HG02678 (cell line): ENCODE results near the gene STK24.
"Not testable (repeated sequence)": the region's sequence is repeated elsewhere in the genome, so short reads cannot be mapped to it uniquely, and the experiment has no call there.

Source experiments
- ATAC-seq: cut with Tn5 transposase; IDR thresholded peaks from one replicate; pipeline ENCODE4 v1.9.1; 2021; ENCODE audit warnings: mild to moderate bottlenecking, moderate library complexity; ENCODE audit not compliant: unreplicated experiment

STK24 gene

DNA sequence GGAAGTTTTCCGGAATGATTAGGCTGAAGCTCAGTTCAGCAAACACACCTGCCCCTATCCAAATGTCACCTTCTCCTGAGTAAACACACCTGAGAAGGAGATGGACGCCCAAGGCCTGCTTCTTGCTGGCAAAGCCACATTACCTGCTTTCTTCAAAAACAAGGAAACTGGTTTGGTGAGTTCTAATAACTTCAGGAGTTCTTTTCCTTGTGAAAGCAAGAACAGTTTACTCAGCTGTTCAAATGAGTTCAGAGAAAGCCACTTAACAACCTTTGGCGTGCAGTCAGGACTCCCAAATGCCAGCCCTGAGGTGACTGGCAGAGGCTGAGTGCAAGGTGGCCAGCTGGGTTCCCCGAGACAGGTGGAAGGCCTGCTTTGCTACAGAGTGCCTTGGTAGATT, 160.5 kb downstream of the STK24 start:
- ATAC-seq, result no peak

DNA sequence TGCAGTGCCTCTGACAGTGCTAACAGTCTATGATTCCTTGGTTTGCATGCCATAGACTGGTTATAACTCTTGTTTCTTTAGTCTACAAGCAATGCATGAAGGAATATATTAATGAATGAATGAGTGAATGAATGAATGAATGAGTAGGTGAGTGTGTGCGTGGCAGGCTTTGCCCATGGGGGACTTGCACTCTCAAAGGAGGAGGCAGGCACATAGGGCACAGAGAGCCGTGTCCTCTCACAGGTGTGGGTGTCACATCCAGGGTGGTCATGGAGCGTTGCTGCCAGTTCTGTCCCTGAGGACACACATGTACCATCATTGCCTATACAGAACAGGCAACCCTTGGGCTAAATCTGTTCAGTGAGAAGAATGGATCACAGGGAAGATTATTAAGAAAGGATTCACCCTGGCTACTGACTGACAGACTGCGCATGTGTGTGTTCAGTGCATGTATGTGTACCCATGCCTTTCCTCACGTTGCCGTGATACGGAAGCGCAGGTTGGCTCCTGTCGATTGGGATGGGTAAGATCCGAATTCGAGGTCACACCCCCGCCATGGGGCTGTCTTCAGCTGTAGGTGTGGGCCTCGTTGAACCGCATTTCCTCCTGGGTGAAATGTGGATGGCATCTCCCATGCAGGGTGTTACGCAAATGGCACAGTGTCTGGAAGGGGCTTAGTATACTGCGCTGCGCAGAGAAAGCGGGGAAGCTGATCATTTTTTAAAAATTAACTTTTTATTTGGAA, 161.4 kb downstream of the STK24 start:
- no peak for ATAC-seq

- no peak for ATAC-seq
These were observed 163.1 kb downstream of the STK24 start for GRCh38 chr13:98413796-98414195.

- not testable (repeated sequence) for ATAC-seq
These were observed 163.6 kb downstream of the STK24 start for GRCh38 chr13:98413278-98413677.

DNA sequence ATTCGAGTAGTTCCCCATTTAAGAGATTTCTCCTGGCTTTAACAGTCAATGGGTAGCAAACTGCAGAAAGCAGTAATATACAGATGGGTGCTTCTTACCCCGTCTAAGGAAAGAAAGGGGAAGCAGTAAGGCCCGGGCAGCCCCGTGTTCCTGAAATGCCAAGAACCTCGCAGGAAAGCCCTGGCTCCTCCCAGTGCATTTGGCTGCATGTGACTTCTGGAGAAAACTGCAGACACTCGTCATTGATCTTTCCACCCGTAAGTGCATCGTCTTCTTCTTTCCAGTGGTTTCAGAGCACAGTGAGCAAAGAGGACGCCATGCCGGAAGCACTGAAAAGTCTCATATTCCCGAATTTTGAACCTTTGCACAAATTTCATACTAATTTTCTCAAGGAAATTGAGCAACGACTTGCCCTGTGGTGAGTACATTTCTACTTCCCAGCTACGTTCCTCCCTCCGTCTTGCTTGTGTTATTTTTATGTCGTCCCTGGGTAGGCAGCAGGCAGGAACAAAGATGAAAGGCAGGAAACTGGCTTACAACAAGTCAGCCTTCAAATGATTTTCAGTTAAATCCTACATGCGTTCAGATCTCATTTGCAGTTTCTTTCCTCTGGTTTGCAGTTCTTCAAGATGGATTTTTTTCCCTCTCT, 165.2 kb downstream of the STK24 start:
- ATAC-seq, result no peak

DNA sequence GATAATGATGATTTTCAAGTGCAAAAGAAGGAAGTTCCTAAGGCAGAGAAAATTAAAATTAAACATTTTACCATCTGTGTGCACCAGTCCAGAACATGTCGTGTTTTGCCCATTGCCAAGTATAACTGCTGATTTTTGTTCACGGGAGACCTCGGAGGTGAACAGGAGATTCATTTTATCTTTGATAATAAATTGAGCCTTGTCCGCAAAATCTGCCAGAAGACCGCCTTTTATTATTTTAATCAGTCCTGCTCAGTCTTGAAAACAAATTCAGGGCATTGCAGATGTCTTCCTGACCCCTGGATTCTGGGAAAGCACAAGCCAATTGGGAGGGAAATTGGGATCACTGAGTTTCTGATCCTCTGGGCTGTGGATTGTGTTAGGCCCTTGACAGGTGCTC, 165.9 kb downstream of the STK24 start:
- ATAC-seq, result no peak

- ATAC-seq, result no peak
These were observed 166.3 kb downstream of the STK24 start for GRCh38 chr13:98410612-98411011.

DNA sequence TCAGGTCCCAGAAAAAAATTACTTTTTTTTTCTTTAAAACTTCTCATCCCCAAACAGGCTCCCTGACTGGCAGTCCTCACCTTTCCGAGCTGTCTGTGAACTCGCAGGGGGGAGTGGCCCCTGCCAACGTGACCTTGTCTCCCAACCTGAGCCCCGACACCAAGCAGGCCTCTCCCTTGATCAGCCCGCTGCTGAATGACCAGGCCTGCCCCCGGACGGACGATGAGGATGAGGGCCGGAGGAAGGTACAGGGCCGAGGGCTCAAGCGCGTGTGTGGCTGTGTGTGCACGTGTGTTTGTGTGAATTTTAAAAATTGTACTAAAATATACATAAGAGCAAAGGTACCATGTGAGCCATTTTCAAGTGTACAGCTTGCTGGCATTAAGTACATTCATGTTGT, 167.6 kb downstream of the STK24 start:
- no peak for ATAC-seq

GRCh38 chr13:98407575-98407974, 169.3 kb downstream of the STK24 start:
- ATAC-seq, result no peak

- ATAC-seq, result no peak
These were observed 169.9 kb downstream of the STK24 start for GRCh38 chr13:98406971-98407370.

- ATAC-seq, result no peak
These were observed 170.5 kb downstream of the STK24 start for GRCh38 chr13:98406427-98406826.

DNA sequence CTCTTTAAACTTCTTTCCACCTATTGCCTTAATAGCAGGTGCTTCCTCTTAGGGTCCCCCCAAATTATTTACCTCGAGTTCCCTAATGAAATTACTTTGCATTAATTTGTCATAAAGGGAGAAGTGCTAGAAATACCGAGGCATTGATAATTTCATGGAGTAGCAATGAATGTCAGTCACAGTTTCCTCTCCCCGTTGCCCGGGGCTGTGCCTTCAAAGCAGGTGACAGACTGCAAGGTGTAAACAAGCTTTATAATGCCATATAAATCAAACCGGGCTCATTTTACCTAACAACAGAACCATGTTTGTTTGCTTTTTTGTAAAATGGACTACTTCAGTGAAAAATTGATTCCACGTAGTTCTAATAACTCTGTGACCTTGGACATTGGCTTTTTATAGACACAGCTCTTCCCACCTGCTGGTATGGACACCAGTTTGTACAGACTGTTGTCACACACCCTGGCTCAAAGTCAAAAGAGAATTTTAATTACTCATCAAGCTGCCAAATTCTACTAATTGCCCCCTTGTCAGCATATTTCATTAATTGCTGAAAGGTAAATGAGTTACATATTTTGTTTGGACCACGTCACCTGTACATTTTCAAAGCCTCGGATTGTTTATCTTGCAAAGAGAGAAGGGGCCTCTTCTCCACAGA, 171.1 kb downstream of the STK24 start:
- ATAC-seq, result no peak

DNA sequence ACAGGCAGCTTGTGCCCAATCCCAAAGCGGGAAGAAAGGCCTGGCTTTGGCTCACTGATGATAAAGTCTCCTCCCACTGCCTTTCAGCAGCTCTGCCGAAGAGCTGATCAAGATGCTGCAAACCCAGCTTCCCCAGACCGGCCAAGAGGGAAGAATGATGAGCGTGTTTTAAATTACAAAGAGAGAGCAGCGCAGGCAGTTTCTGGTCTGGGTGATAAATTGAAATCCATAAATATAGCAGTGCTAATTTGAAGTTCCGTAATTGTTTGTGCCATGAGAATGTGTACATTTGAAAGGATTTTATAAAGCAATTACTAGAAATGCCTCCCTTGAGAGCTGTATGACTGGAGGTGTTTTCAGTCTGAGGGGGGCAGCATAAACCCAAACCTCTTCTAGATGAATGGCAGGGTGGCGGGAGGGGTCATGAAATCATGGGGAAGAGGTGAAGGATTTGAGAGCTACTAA, 171.8 kb downstream of the STK24 start:
- no peak for ATAC-seq

DNA sequence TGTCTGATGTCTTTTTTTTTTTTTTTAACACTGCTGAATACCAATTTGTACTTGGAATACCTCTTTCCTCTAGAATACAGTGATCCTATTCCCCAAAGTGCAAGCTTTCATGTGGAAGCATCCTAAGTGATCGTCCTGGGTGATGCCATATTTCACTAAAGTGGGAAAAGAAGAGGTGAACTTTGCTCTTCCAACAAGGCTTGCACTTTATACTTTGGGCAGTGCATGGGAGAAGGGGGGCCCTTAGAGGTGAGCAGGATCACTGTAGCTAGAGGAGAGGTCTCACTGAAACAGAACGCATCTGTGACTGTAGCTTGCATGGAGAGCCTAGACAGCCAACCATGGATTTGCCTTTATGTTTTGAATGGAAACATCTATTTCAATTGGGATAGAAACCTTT, 173.8 kb downstream of the STK24 start:
- ATAC-seq, result no peak

GRCh38 chr13:98401934-98402333, 175.0 kb downstream of the STK24 start:
- ATAC-seq, result no peak

GRCh38 chr13:98399756-98400155, 177.2 kb downstream of the STK24 start:
- no peak for ATAC-seq

- ATAC-seq, result no peak
These were observed 178.3 kb downstream of the STK24 start for GRCh38 chr13:98398581-98398980.

- ATAC-seq, result no peak
These were observed 179.0 kb downstream of the STK24 start for GRCh38 chr13:98397861-98398260.

- no peak for ATAC-seq
These were observed 179.7 kb downstream of the STK24 start for GRCh38 chr13:98397221-98397620.

GRCh38 chr13:98396071-98396710, 180.7 kb downstream of the STK24 start:
- ATAC-seq, result no peak
